OCI-LY7 (cell line): ENCODE data around the gene ANKS6. TPM values are rescaled to one million over a fixed set of nuclear protein-coding genes. Genes with fewer than 3 reads are reported as not detected.

Experiments
- Bru-seq: library from RNA; stranded (reverse); fragments of 400-500 nt; gene quantifications from one replicate; lab custom pipeline; 2021; lab: Mats Ljungman, UMichigan
- BruChase-seq, 2 experiments: library from RNA; stranded (reverse); fragments of 400-500 nt; gene quantifications; one replicate each; lab custom pipeline; 2021; lab: Mats Ljungman, UMichigan
- BruUV-seq: library from RNA; stranded (reverse); fragments of 400-500 nt; replicated peaks from 2 replicates; lab custom pipeline; 2021; lab: Mats Ljungman, UMichigan
- CTCF ChIA-PET: fragments of 300-600 bp; sonication (Branson Sonifier 250); formaldehyde crosslinking; loops from one replicate; lab custom pipeline; 2022; ENCODE audit warnings: antibody characterized with exemption; ENCODE audit not compliant: unreplicated experiment; lab: Charles Lee
- POLR2A ChIA-PET: fragments of 300-600 bp; sonication (Branson Sonifier 250); formaldehyde crosslinking; loops from one replicate; lab custom pipeline; 2022; ENCODE audit warnings: antibody characterized with exemption; lab: Charles Lee
- DNase-seq: peaks from one replicate; pipeline ENCODE4 v3.0.0-alpha.2; 2015; ENCODE audit warnings: low spot score
- H2AFZ ChIP-seq: fragments of 200-600 bp; sonication (generic), shearing (Covaris generic); 2 replicates; pipeline ENCODE4 v1.6.1; 2014; ENCODE audit warnings: mild to moderate bottlenecking, antibody characterized with exemption, low read length, moderate library complexity
- H3K27ac ChIP-seq: fragments of 200-600 bp; sonication (generic); 2 replicates; pipeline ENCODE4 v1.5.1; 2014; ENCODE audit warnings: mixed run types, low read depth, mild to moderate bottlenecking, moderate library complexity, low read length, inconsistent platforms; ENCODE audit not compliant: poor library complexity, severe bottlenecking
- H3K36me3 ChIP-seq: fragments of 200-600 bp; sonication (generic); 2 replicates; pipeline ENCODE4 v1.6.1; 2014; ENCODE audit warnings: mild to moderate bottlenecking, antibody characterized with exemption, low read length, moderate library complexity, mixed read lengths; ENCODE audit not compliant: insufficient read depth
- H3K4me1 ChIP-seq: fragments of 200-600 bp; sonication (generic); 2 replicates; pipeline ENCODE4 v1.5.1; 2014; ENCODE audit warnings: mild to moderate bottlenecking, low read length; ENCODE audit not compliant: insufficient read depth, poor library complexity, severe bottlenecking
- H3K4me2 ChIP-seq: fragments of 200-600 bp; sonication (generic); 2 replicates; pipeline ENCODE4 v1.6.1; 2014; ENCODE audit warnings: mild to moderate bottlenecking, low read length
- H3K4me3 ChIP-seq: fragments of 200-600 bp; sonication (generic); 2 replicates; pipeline ENCODE4 v1.5.1; 2014; ENCODE audit warnings: mild to moderate bottlenecking, low read depth, low read length; ENCODE audit not compliant: poor library complexity, severe bottlenecking
- H3K79me2 ChIP-seq: fragments of 200-600 bp; sonication (generic); 2 replicates; pipeline ENCODE4 v1.6.1; 2016; ENCODE audit warnings: low read depth, mild to moderate bottlenecking, low read length, moderate library complexity, mixed read lengths; ENCODE audit not compliant: insufficient read depth
- H3K9me2 ChIP-seq: fragments of 200-600 bp; sonication (generic); 2 replicates; pipeline ENCODE4 v1.6.1; 2016; ENCODE audit warnings: mild to moderate bottlenecking, low read length, mixed read lengths; ENCODE audit not compliant: insufficient read depth
- H3K9me3 ChIP-seq: fragments of 200-600 bp; sonication (generic); 2 replicates; pipeline ENCODE4 v1.6.1; 2014; ENCODE audit warnings: mild to moderate bottlenecking, mixed run types, low read length, mixed read lengths
- H4K20me1 ChIP-seq: fragments of 200-600 bp; sonication (generic); 2 replicates; pipeline ENCODE4 v1.6.1; 2014; ENCODE audit warnings: mild to moderate bottlenecking, antibody characterized with exemption, low read length, moderate library complexity, mixed read lengths; ENCODE audit not compliant: insufficient read depth
- EZH2phosphoT487 ChIP-seq: fragments of 200-600 bp; sonication (generic); IDR thresholded peaks from 2 replicates; pipeline ENCODE4 v1.6.1; 2018; ENCODE audit warnings: low read depth, borderline replicate concordance, mild to moderate bottlenecking, mixed run types, antibody characterized with exemption, low read length, moderate library complexity, mixed read lengths
- intact Hi-C: fragments of 100-400 bp; cut with micrococcal nuclease; formaldehyde crosslinking; loops from one replicate; pipeline ENCODE4 v1.10.0; 2022; ENCODE audit not compliant: unreplicated experiment
- long read RNA-seq: library from polyadenylated mRNA; stranded (forward); transcript quantifications from one replicate; pipeline ENCODE4 v2.0.0, GENCODE V29; 2022
- total RNA-seq, 2 experiments: library from RNA; depleted of rRNA in 1 of 2; stranded (reverse); fragments of >200 nt in 1 of 2; shearing (Covaris generic) in 1 of 2; gene quantifications; 2 replicates each; pipeline ENCODE4 v1.2.3, GENCODE V29; 2014 to 2022
- TF ChIP-seq, protein P1 (sequence below): fragments of 200-600 bp; sonication (generic); conservative IDR thresholded peaks from 2 replicates; pipeline ENCODE4 v1.5.1; 2014; ENCODE audit warnings: mild to moderate bottlenecking, antibody characterized with exemption, low read length, moderate library complexity, mixed read lengths

ANKS6 gene
- 15.9 and 22.2 TPM in 2 replicates for total RNA-seq (2014; rRNA removed; shearing (Covaris generic))
- 28.5 and 30.1 TPM in 2 replicates for total RNA-seq (2022)
- Bru-seq, nascent RNA, result percentile 56 among the genes with signal in this experiment
- BruChase-seq, experiment 1, labeled RNA remaining after a 6-hour chase, result percentile 60 among the genes with signal in this experiment
- BruChase-seq, experiment 2, labeled RNA remaining after a 2-hour chase, result percentile 59 among the genes with signal in this experiment
- long read RNA-seq, full-length matches to known transcripts, result 4 of 64 reads
- long read RNA-seq, partial matches to known transcripts, result 27 of 64 reads
- long read RNA-seq, other reads (novel, unspliced or antisense), result 33 of 64 reads

DNA sequence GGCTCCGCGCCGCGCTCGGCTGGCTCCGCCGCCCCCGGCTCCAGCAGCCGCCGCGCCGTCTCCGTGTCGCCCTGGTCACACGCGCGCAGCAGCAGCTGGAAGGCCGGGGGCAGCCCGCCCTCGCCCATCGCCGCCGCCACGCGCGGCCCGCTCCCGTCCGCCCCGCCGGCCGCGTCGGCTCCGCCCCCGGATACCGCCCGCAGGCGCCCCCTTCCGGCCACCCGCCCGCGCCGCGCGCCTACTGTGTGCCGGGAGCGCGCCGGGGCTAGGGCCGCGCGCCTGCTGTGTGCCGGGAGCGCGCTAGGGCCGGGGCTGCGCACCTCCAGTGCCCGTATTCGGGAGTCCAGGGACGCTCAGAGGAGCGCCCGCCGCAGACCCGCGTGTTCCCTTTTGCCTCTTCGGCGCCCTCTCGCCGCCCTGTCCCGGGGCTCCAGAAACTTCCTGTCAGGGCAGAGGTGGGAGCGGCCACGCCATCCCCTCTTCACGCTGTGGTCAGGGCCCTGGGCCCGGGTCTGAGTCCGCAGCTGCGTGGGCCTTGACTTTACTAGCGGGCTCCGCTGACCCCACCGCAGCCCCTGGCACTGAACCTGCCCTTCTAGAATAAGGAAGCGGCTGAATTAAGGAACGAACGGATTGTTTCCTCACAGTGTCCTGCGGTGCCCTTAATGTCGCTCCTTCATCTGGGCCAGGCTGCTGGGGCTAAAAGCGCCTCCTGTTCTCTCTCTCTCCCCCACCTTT is at the start of gene ANKS6:
Gene ANKS6 (minus strand): TSS at position 192 of the 738 bp plus-strand sequence. CDS start 64 bp downstream, at position 128.
- Histone ChIP-seq H3K4me1 (peaks cover 9% of the 10 kb centered on the region), H3K79me2 (no peaks in the 10 kb centered on the region), H2AFZ (peak within 1 kb of the TSS; percentile 86), H3K9me2 (no peaks in the 10 kb centered on the region), H3K4me3 (peak within 1 kb of the TSS; percentile 72), H3K9me3 (0 out of 2 replicates have a peak, but pooled peaks cover 7% of the 10 kb centered on the region), H4K20me1 (peaks cover 4% of the 10 kb centered on the region; the same call in 1 of the 2 replicates), H3K36me3 (no peaks in the 10 kb centered on the region), H3K4me2 (peak within 1 kb of the TSS; percentile 71), H3K27ac (no peak within 1 kb of the TSS)
- peak; percentile 82 for DNase-seq
- no peak for TF ChIP-seq EZH2phosphoT487
- TF ChIP-seq, protein P1, sequence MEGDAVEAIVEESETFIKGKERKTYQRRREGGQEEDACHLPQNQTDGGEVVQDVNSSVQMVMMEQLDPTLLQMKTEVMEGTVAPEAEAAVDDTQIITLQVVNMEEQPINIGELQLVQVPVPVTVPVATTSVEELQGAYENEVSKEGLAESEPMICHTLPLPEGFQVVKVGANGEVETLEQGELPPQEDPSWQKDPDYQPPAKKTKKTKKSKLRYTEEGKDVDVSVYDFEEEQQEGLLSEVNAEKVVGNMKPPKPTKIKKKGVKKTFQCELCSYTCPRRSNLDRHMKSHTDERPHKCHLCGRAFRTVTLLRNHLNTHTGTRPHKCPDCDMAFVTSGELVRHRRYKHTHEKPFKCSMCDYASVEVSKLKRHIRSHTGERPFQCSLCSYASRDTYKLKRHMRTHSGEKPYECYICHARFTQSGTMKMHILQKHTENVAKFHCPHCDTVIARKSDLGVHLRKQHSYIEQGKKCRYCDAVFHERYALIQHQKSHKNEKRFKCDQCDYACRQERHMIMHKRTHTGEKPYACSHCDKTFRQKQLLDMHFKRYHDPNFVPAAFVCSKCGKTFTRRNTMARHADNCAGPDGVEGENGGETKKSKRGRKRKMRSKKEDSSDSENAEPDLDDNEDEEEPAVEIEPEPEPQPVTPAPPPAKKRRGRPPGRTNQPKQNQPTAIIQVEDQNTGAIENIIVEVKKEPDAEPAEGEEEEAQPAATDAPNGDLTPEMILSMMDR, result peak; percentile 44
- no TSS peak for BruUV-seq
- ChIA-PET CTCF (no interaction called here), POLR2A (interaction anchor here (0.7 to 1.4 kb wide), 2 partner anchors 12 to 13 kb away, joined by 3 to 5 read pairs; no protein-coding TSS in a partner anchor)
- intact Hi-C loops, result no loop called here

DNA sequence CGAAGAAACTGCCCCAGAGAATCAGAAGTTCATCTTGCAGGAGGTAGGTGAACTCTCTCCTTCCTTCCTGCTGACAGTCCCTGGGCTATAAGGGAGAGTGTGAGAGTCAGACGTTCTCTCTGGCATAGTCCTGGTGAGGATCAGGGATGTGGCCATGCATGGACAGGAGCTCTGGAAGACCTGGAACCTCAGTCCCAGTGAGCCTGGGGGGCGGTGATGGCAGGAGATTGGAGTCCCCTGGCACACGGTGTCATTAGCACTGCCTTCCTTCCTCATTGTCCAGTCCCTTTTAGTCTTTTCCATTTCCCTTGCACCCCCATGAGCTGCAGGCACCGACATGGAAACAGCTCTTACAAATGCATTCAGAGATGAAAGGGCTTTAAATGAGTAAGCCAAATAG is 49.7 kb upstream of the ANKS6 start:
- DNase-seq, result no peak
- POLR2A ChIA-PET, result interaction anchor here (1.7 kb wide), 1 partner anchor 9 kb away, joined by 5 read pairs; no protein-coding TSS in a partner anchor

More for the DNA sequence above, 49.7 kb upstream of the ANKS6 start:
- Histone ChIP-seq H3K27ac (no peak overlapping the region), H3K36me3 (no peaks in the 10 kb centered on the region), H4K20me1 (no peaks in the 10 kb centered on the region), H2AFZ (no peak overlapping the region), H3K4me2 (no peak overlapping the region), H3K79me2 (no peaks in the 10 kb centered on the region), H3K4me1 (no peaks in the 10 kb centered on the region), H3K4me3 (no peak overlapping the region), H3K9me2 (no peaks in the 10 kb centered on the region), H3K9me3 (no peaks in the 10 kb centered on the region)
- BruUV-seq, result no TSS peak
- CTCF ChIA-PET, result no interaction called here
- intact Hi-C loops, result loop anchor here (5.0 kb wide), 1 partner anchor 131 kb away; no protein-coding TSS in a partner anchor
- TF ChIP-seq, protein P1, result no peak
- TF ChIP-seq EZH2phosphoT487, result no peak
